Kidney tubule cell (primary cell): ENCODE results near the gene PHACTR1.

Experiments used
- DNase-seq: peaks from one replicate; pipeline ENCODE4 v3.0.0-alpha.2; 2018; ENCODE audit warnings: low spot score

Gene PHACTR1

GRCh38 chr6:12749531-12750379, 33.2 kb downstream of the PHACTR1 start:
- DNase-seq: peak; percentile 3

GRCh38 chr6:12750416-12750815, 33.8 kb downstream of the PHACTR1 start:
- DNase-seq: no peak

- peak; percentile 45 for DNase-seq
Measured at GRCh38 chr6:12751694-12752325, 35.2 kb downstream of the PHACTR1 start.

- no peak for DNase-seq
Measured at GRCh38 chr6:12753036-12753435, 36.5 kb downstream of the PHACTR1 start.

- no peak for DNase-seq
Measured at GRCh38 chr6:12760226-12760625, 43.7 kb downstream of the PHACTR1 start.

- no peak for DNase-seq
Measured at GRCh38 chr6:12760911-12761310, 44.3 kb downstream of the PHACTR1 start.

GRCh38 chr6:12761376-12762115, 45.0 kb downstream of the PHACTR1 start:
- peak; percentile 86 for DNase-seq

- peak; percentile 45 for DNase-seq
Measured at GRCh38 chr6:12762731-12763434, 46.3 kb downstream of the PHACTR1 start.

- DNase-seq: no peak
Measured at GRCh38 chr6:12766365-12766764, 49.8 kb downstream of the PHACTR1 start.

GRCh38 chr6:12767016-12767415, 50.4 kb downstream of the PHACTR1 start:
- peak; percentile 61 for DNase-seq

GRCh38 chr6:12769556-12770256, 53.1 kb downstream of the PHACTR1 start:
- peak; percentile 72 for DNase-seq

GRCh38 chr6:12772416-12772815, 55.8 kb downstream of the PHACTR1 start:
- no peak for DNase-seq

GRCh38 chr6:12776291-12776690, 59.7 kb downstream of the PHACTR1 start:
- no peak for DNase-seq

- no peak for DNase-seq
Measured at GRCh38 chr6:12779772-12780171, 63.2 kb downstream of the PHACTR1 start.

- DNase-seq: no peak
Measured at GRCh38 chr6:12782136-12782535, 65.6 kb downstream of the PHACTR1 start.

GRCh38 chr6:12785301-12785700, 68.7 kb downstream of the PHACTR1 start:
- no peak for DNase-seq

- no peak for DNase-seq
Measured at GRCh38 chr6:12785921-12786320, 69.4 kb downstream of the PHACTR1 start.

- peak; percentile 51 for DNase-seq
Measured at GRCh38 chr6:12791371-12791770, 74.8 kb downstream of the PHACTR1 start.

GRCh38 chr6:12798326-12798725, 81.8 kb downstream of the PHACTR1 start:
- no peak for DNase-seq

GRCh38 chr6:12800120-12800519, 83.6 kb downstream of the PHACTR1 start:
- DNase-seq: no peak

- peak; percentile 9 for DNase-seq
Measured at GRCh38 chr6:12801141-12801540, 84.6 kb downstream of the PHACTR1 start.

- DNase-seq: no peak
Measured at GRCh38 chr6:12802440-12802839, 85.9 kb downstream of the PHACTR1 start.
